ENCODE measurements around the gene KLHL35.
A peak's percentile ranks its signal among the peaks of the same experiment; 100 is the strongest.

The KLHL35 gene

GRCh38 chr11:75388386-75389275, 44.4 kb downstream of the KLHL35 start:
- peak; percentile 86 for DNase-seq (ENCODE audit: low read depth)
- H3K4me3 ChIP-seq (ENCODE audit: low read depth, low read length), result no peak overlapping the region
- TF ChIP-seq MYC (IDR thresholded peaks at IDR 0.05; ENCODE audit: low read depth, low read length) (peak; percentile 60; the same call in 1 of the 2 replicates), CTCF (IDR thresholded peaks at IDR 0.05; ENCODE audit: low read depth, low read length) (peak; percentile 85), POLR2A (IDR thresholded peaks at IDR 0.05; ENCODE audit: extremely low read depth, insufficient read length) (no peak)
- TF ChIP-seq, protein P1, sequence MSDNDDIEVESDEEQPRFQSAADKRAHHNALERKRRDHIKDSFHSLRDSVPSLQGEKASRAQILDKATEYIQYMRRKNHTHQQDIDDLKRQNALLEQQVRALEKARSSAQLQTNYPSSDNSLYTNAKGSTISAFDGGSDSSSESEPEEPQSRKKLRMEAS (IDR thresholded peaks at IDR 0.05; ENCODE audit: low read depth, low read length), result peak; percentile 81

GRCh38 chr11:75387736-75388294, 45.2 kb downstream of the KLHL35 start:
- no peak for DNase-seq (ENCODE audit: low read depth)
- H3K4me3 ChIP-seq (ENCODE audit: low read depth, low read length), result no peak overlapping the region
- TF ChIP-seq CTCF (IDR thresholded peaks at IDR 0.05; ENCODE audit: low read depth, low read length) (no peak), MYC (IDR thresholded peaks at IDR 0.05; ENCODE audit: low read depth, low read length) (no peak), POLR2A (IDR thresholded peaks at IDR 0.05; ENCODE audit: extremely low read depth, insufficient read length) (no peak)
- TF ChIP-seq, protein P1 (IDR thresholded peaks at IDR 0.05; ENCODE audit: low read depth, low read length), result no peak

DNA sequence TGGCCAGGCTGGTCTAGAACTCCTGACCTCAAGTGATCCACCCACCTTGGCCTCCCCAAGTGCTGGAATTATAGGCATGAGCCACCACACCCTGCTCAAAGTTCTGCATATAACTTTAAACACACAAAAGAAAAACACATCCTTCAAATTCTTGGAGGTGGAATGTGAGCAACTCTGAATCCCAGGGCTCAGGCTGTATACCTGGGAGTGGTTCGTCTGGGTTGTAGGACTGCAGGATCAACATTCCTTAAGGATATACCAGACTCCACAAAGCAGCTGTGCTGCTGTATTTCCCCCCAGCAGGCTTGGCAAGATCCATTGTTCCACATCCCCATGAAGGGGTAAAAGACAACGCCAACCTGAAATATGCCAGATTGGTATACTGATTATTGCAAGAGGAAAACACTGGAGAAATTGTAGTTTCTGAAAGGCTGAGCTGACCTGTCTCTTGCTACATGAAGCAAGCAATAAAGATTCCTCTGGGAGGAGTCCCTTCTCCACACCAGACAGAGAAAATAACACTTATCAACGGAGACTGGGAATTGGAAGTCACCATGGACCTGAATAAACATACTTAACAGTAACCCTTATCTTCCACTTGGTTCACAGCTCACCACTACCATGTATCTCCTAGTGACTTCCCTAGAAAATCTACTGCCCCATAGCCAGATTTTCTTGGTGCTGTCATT, 45.9 kb downstream of the KLHL35 start:
- DNase-seq (ENCODE audit: low read depth), result no peak
- TF ChIP-seq POLR2A (IDR thresholded peaks at IDR 0.05; ENCODE audit: extremely low read depth, insufficient read length) (no peak), CTCF (IDR thresholded peaks at IDR 0.05; ENCODE audit: low read depth, low read length) (no peak), MYC (IDR thresholded peaks at IDR 0.05; ENCODE audit: low read depth, low read length) (no peak)
- TF ChIP-seq, protein P1 (IDR thresholded peaks at IDR 0.05; ENCODE audit: low read depth, low read length), result no peak
- no peak overlapping the region for H3K4me3 ChIP-seq (ENCODE audit: low read depth, low read length)

DNA sequence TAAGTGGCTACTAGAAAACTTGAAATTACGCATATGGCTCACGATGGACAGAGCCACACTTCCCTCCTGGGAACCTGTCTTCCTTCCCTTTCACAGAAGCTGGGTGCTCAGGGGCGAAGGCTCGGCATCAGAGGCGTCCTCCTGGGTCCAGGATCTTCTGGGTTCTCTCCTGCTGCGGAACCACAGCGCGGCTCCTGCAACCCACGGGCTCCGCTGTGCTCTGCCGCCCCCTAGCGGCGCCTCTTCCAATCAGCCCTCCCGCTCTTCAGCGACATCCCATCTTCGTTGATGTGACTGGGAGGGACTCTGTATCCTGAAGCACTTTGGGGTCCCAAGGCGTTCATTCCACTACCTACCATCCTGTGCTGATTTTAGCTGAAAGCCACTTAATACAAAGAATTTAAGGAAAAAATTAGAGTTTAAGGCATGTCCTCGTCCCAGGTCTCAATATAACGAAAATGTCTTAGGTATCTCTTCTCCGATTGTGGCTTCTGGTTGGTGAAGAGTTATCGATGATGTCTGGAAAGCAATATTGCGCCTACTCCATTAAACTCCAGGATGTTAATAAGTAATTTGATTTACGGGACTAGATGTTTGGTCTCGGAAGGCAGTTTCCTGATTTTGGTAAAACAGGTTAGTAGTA, 48.4 kb downstream of the KLHL35 start:
- TF ChIP-seq MYC (IDR thresholded peaks at IDR 0.05; ENCODE audit: low read depth, low read length), result no peak
- TF ChIP-seq POLR2A (IDR thresholded peaks at IDR 0.05; ENCODE audit: extremely low read depth, insufficient read length), result no peak
- TF ChIP-seq CTCF (IDR thresholded peaks at IDR 0.05; ENCODE audit: low read depth, low read length), result peak; percentile 98
- TF ChIP-seq, protein P1 (IDR thresholded peaks at IDR 0.05; ENCODE audit: low read depth, low read length), result no peak
- peak; percentile 80 for DNase-seq (ENCODE audit: low read depth)
- H3K4me3 ChIP-seq (ENCODE audit: low read depth, low read length), result no peak overlapping the region

GRCh38 chr11:75383246-75383645, 49.8 kb downstream of the KLHL35 start:
- no peak overlapping the region for H3K4me3 ChIP-seq (ENCODE audit: low read depth, low read length)
- TF ChIP-seq, protein P1 (IDR thresholded peaks at IDR 0.05; ENCODE audit: low read depth, low read length), result peak; percentile 59; the same call in 1 of the 2 replicates
- TF ChIP-seq CTCF (IDR thresholded peaks at IDR 0.05; ENCODE audit: low read depth, low read length) (no peak), MYC (IDR thresholded peaks at IDR 0.05; ENCODE audit: low read depth, low read length) (peak; percentile 53; the same call in 1 of the 2 replicates), POLR2A (IDR thresholded peaks at IDR 0.05; ENCODE audit: extremely low read depth, insufficient read length) (no peak)
- DNase-seq (ENCODE audit: low read depth), result peak; percentile 84
